ENCODE measurements around the gene USF2. TPM values are rescaled to one million over a fixed set of nuclear protein-coding genes. Genes with fewer than 3 reads are reported as not detected.

USF2 gene
- total and polyA plus RNA-seq, 2 of the 8 experiments (the other 6 are each of a cell fraction or from before 2014, with no cell fraction given), result 74.1 to 109 TPM

DNA sequence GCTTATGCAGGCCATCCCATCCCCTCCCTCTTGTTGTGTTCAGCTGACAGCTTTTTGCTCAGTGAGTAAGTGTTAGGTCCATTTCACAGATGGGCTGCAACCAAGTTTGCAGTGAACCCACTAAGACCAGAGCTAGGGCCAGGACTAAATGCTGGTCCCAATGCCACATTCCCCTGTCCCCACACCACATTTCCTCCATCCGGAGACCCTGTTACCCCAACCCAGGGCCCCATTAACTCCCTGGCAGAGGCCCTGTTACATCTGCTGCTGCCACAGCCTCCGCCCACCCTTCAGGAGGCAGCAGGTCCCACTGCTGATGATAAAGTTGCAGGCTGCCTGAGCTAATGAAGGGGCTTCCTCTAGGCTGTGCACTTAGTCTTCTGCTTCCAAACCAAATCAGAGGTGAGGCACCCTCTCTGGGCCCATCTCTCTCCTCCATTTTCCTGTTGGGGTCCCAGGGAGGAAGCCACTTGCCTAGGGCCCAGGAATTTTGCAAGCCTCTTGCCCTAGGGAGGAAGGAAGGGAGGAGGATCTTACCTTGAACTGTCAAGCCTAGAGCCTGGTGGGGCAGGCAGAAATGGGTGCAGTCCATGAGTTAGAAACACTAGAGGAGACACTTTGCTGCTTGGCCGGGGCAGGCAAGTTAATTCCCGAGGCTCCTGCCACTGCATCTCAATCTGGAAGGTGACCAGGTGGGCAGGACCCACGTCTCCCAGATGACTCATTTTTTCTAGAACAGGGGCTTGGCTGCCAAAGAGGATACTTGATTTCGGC is 3.4 kb upstream of the USF2 start:
- FAIRE-seq, result no peak
- DNase-seq (ENCODE audit: low read depth in 1 of 2, low spot score in 2 of 2), result no peak
- CTCF ChIA-PET (ENCODE audit: partially characterized antibody), result interaction anchor here (1.1 to 2.7 kb wide), 6 partner anchors 14 to 221 kb away, joined by 3 to 12 read pairs (median 4); partner anchors contain the start of gene HAMP
- TF ChIP-seq, protein P1, sequence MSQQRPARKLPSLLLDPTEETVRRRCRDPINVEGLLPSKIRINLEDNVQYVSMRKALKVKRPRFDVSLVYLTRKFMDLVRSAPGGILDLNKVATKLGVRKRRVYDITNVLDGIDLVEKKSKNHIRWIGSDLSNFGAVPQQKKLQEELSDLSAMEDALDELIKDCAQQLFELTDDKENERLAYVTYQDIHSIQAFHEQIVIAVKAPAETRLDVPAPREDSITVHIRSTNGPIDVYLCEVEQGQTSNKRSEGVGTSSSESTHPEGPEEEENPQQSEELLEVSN (IDR thresholded peaks at IDR 0.05), result no peak
- no peak for TF ChIP-seq HDAC2 (IDR thresholded peaks at IDR 0.05; ENCODE audit: borderline replicate concordance in 1 of 2, low read depth in 2 of 2, low read length in 2 of 2)
- no peak for TF ChIP-seq SIX5 (IDR thresholded peaks at IDR 0.05; ENCODE audit: low read depth, low read length)
- TF ChIP-seq SRF (IDR thresholded peaks at IDR 0.05; ENCODE audit: low read depth, low read length), result no peak
- no peak for TF ChIP-seq SIRT6 (IDR thresholded peaks at IDR 0.05; ENCODE audit: low read length)
- TF ChIP-seq POLR2AphosphoS5 (IDR thresholded peaks at IDR 0.05; ENCODE audit: low read depth, low read length), result no peak; the same call in none of the 2 replicates
- TF ChIP-seq EZH2 (IDR thresholded peaks at IDR 0.05; ENCODE audit: low read depth, low read length, severe bottlenecking), result no peak
- TF ChIP-seq SP2 (IDR thresholded peaks at IDR 0.05; ENCODE audit: low read length), result no peak
- TF ChIP-seq, protein P2, sequence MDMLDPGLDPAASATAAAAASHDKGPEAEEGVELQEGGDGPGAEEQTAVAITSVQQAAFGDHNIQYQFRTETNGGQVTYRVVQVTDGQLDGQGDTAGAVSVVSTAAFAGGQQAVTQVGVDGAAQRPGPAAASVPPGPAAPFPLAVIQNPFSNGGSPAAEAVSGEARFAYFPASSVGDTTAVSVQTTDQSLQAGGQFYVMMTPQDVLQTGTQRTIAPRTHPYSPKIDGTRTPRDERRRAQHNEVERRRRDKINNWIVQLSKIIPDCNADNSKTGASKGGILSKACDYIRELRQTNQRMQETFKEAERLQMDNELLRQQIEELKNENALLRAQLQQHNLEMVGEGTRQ (IDR thresholded peaks at IDR 0.05; ENCODE audit: low read length), result no peak
- TF ChIP-seq CHD2 (IDR thresholded peaks at IDR 0.05; ENCODE audit: low read length), result no peak

More for the DNA sequence above, 3.4 kb upstream of the USF2 start:
- Histone ChIP-seq H3K4me3 (ENCODE audit: extremely low read depth in 1 of 4, insufficient read depth in 2 of 4, low read depth in 3 of 4, low read length in 4 of 4) (no peak overlapping the region), H2BK20ac (ENCODE audit: low read length) (no peak overlapping the region), H2BK120ac (replicated peaks; ENCODE audit: low read depth, low read length) (no peak overlapping the region), H3K9ac (replicated peaks in 1 of 4; ENCODE audit: extremely low read depth in 1 of 4, low read depth in 3 of 4, low read length in 3 of 4) (no peak overlapping the region), H3K56ac (replicated peaks; ENCODE audit: insufficient read length, low read depth, low read length) (no peak overlapping the region), H3K27ac (ENCODE audit: low read depth, low read length) (no peak overlapping the region), H4K5ac (ENCODE audit: insufficient read length, low read depth, low read length) (no peak overlapping the region), H4K20me1 (replicated peaks in 1 of 2; ENCODE audit: control insufficient read depth in 1 of 2, insufficient read depth in 2 of 2, low read length in 2 of 2) (peaks cover 6 to 32% of the 10 kb centered on the region in 2 experiments), H3K79me1 (ENCODE audit: low read depth, low read length) (peaks cover 4% of the 10 kb centered on the region), H4K8ac (ENCODE audit: extremely low read depth, insufficient read depth, low read length) (no peak overlapping the region), H3K18ac (ENCODE audit: extremely low read depth, low read length) (no peak overlapping the region), H3K4me2 (ENCODE audit: insufficient read depth in 1 of 2, low read depth in 2 of 2, low read length in 2 of 2) (no peak overlapping the region), H2AK5ac (ENCODE audit: low read depth, low read length) (no peak overlapping the region), H2BK15ac (ENCODE audit: low read length) (no peak overlapping the region), H3K4ac (replicated peaks; ENCODE audit: insufficient read length, low read depth, low read length) (no peak overlapping the region), H2AFZ (ENCODE audit: low read length) (no peak overlapping the region), H3K14ac (ENCODE audit: insufficient read length) (no peak overlapping the region), H4K91ac (replicated peaks; ENCODE audit: insufficient read length, low read length) (no peak overlapping the region), H3K36me3 (ENCODE audit: control insufficient read depth in 2 of 4, insufficient read depth in 4 of 4, low read length in 3 of 4) (peaks cover 12 to 43% (median 20%) of the 10 kb centered on the region in 4 experiments; a peak in 7 of 8 replicates), H3K4me1 (replicated peaks in 1 of 4; ENCODE audit: control insufficient read depth in 3 of 4, insufficient read depth in 4 of 4, low read length in 3 of 4) (peaks cover 0 to 12% (median 8%) of the 10 kb centered on the region in 4 experiments; a peak in 5 of 7 replicates), H3K23me2 (ENCODE audit: low read depth, low read length) (no peaks in the 10 kb centered on the region; the same call in 1 of the 2 replicates), H2BK5ac (ENCODE audit: low read depth, low read length) (no peak overlapping the region), H3K27me3 (replicated peaks in 1 of 4; ENCODE audit: control insufficient read depth in 3 of 4, extremely low read depth in 1 of 4, insufficient read depth in 3 of 4, low read length in 3 of 4) (no peaks in the 10 kb centered on the region), H3K23ac (ENCODE audit: insufficient read length) (no peak overlapping the region), H2BK12ac (ENCODE audit: low read depth, low read length) (no peak overlapping the region), H3K9me3 (ENCODE audit: insufficient read depth in 2 of 2, low read depth in 1 of 2, low read length in 1 of 2) (peaks cover 0 to 2% of the 10 kb centered on the region in 2 experiments; a peak in 1 of 4 replicates), H3K79me2 (ENCODE audit: control insufficient read depth in 1 of 2, insufficient read depth in 2 of 2, low read length in 2 of 2) (peaks cover 0 to 5% of the 10 kb centered on the region in 2 experiments; a peak in 1 of 4 replicates)
- 87% methylated on average over 6 of the region's 6 CpGs; no CpG with 5 or more reads in 1 of the 2 experiments for WGBS, 2 experiments (ENCODE audit: extremely low coverage in 1 of 2, insufficient coverage in 1 of 2, insufficient read length in 1 of 2, insufficient replicate concordance in 2 of 2, low coverage in 1 of 2, low lambda C conversion rate in 2 of 2, missing lambda C conversion rate in 1 of 2)
- POLR2A ChIA-PET (ENCODE audit: partially characterized antibody), result interaction anchor here (1.0 to 10.5 kb wide), 6 partner anchors 7 to 124 kb away, joined by 3 to 146 read pairs (median 8); partner anchors contain the start of genes HAMP and LSR

Measured in H1 (cell line).